ENCODE measurements around the gene CCL3.

DNA sequence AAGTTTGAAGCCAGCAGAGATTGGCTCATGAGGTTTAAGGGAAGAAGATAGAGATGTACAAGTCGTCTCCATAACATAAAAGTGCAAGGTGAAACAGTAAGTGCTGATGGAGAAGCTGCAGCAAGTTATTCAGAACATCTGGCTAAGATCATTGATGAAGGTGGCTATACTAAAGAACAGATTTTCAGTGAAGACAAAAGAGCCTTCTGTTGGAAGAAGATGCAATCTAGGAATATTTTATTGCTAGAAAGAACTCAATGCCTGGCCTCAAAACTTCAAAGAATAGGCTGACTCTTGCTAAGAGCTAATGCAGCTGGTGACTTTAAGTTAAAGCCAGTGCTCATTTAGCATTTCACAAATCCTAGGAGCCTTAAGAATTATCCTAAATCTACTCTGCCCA, 39.7 kb upstream of the CCL3 start:
- TF ChIP-seq, protein P1, sequence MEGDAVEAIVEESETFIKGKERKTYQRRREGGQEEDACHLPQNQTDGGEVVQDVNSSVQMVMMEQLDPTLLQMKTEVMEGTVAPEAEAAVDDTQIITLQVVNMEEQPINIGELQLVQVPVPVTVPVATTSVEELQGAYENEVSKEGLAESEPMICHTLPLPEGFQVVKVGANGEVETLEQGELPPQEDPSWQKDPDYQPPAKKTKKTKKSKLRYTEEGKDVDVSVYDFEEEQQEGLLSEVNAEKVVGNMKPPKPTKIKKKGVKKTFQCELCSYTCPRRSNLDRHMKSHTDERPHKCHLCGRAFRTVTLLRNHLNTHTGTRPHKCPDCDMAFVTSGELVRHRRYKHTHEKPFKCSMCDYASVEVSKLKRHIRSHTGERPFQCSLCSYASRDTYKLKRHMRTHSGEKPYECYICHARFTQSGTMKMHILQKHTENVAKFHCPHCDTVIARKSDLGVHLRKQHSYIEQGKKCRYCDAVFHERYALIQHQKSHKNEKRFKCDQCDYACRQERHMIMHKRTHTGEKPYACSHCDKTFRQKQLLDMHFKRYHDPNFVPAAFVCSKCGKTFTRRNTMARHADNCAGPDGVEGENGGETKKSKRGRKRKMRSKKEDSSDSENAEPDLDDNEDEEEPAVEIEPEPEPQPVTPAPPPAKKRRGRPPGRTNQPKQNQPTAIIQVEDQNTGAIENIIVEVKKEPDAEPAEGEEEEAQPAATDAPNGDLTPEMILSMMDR (IDR thresholded peaks at IDR 0.05; ENCODE audit: insufficient read depth, low read length, poor library complexity, severe bottlenecking): no peak
- no peak for TF ChIP-seq EZH2phosphoT487 (conservative IDR thresholded peaks at IDR 0.05; ENCODE audit: low read length)
